GM21360 (cell line): ENCODE measurements around the gene PLEKHA5.

Source experiments
- ATAC-seq: cut with Tn5 transposase; IDR thresholded peaks from one replicate; pipeline ENCODE4 v1.9.1; 2021; ENCODE audit warnings: mild to moderate bottlenecking, moderate library complexity; ENCODE audit not compliant: unreplicated experiment

The PLEKHA5 gene

GRCh38 chr12:19129122-19129485 lies 429 bp upstream of the PLEKHA5 start:
- no peak for ATAC-seq

- no peak for ATAC-seq
Measured at GRCh38 chr12:19130224-19131024, 891 bp downstream of the PLEKHA5 start.

GRCh38 chr12:19131025-19131444 lies 1.5 kb downstream of the PLEKHA5 start:
- ATAC-seq: no peak

- ATAC-seq: no peak
Measured at GRCh38 chr12:19138551-19138950, 9.0 kb downstream of the PLEKHA5 start.

- ATAC-seq: no peak
Measured at GRCh38 chr12:19138956-19139355, 9.4 kb downstream of the PLEKHA5 start.

- ATAC-seq: no peak
Measured at GRCh38 chr12:19139615-19140194, 10.2 kb downstream of the PLEKHA5 start.

- ATAC-seq: no peak
Measured at GRCh38 chr12:19140381-19141236, 11.1 kb downstream of the PLEKHA5 start.

- ATAC-seq: no peak
Measured at GRCh38 chr12:19142499-19142898, 13.0 kb downstream of the PLEKHA5 start.

- no peak for ATAC-seq
Measured at GRCh38 chr12:19144287-19144686, 14.8 kb downstream of the PLEKHA5 start.

- no peak for ATAC-seq
Measured at GRCh38 chr12:19144985-19145384, 15.5 kb downstream of the PLEKHA5 start.

GRCh38 chr12:19148860-19149259 lies 19.3 kb downstream of the PLEKHA5 start:
- no peak for ATAC-seq

GRCh38 chr12:19150273-19150900 lies 20.9 kb downstream of the PLEKHA5 start:
- no peak for ATAC-seq

GRCh38 chr12:19151298-19151697 lies 21.8 kb downstream of the PLEKHA5 start:
- ATAC-seq: no peak

GRCh38 chr12:19153396-19153795 lies 23.9 kb downstream of the PLEKHA5 start:
- ATAC-seq: no peak

- ATAC-seq: no peak
Measured at GRCh38 chr12:19154686-19155085, 25.2 kb downstream of the PLEKHA5 start.

GRCh38 chr12:19155981-19156734 lies 26.6 kb downstream of the PLEKHA5 start:
- ATAC-seq: no peak

GRCh38 chr12:19158923-19159322 lies 29.4 kb downstream of the PLEKHA5 start:
- ATAC-seq: no peak

- no peak for ATAC-seq
Measured at GRCh38 chr12:19161216-19161615, 31.7 kb downstream of the PLEKHA5 start.

- ATAC-seq: no peak
Measured at GRCh38 chr12:19165451-19165850, 35.9 kb downstream of the PLEKHA5 start.

- ATAC-seq: no peak
Measured at GRCh38 chr12:19166387-19166786, 36.9 kb downstream of the PLEKHA5 start.
